GM21737 (cell line): ENCODE data around the gene OCIAD1.
"Not testable (repeated sequence)": the region's sequence is repeated elsewhere in the genome, so short reads cannot be mapped to it uniquely, and the experiment has no call there.

ENCODE experiments used
- ATAC-seq: cut with Tn5 transposase; IDR thresholded peaks from one replicate; pipeline ENCODE4 v1.9.1; 2021; ENCODE audit warnings: mild to moderate bottlenecking, moderate library complexity; ENCODE audit not compliant: unreplicated experiment

OCIAD1 gene, protein sequence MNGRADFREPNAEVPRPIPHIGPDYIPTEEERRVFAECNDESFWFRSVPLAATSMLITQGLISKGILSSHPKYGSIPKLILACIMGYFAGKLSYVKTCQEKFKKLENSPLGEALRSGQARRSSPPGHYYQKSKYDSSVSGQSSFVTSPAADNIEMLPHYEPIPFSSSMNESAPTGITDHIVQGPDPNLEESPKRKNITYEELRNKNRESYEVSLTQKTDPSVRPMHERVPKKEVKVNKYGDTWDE

GRCh38 chr4:48830706-48831531, at the start of gene OCIAD1:
Gene OCIAD1 (plus strand): TSS chr4:48831088. CDS start chr4:48832625, 1,537 bp downstream.
- peak; percentile 99 for ATAC-seq

DNA sequence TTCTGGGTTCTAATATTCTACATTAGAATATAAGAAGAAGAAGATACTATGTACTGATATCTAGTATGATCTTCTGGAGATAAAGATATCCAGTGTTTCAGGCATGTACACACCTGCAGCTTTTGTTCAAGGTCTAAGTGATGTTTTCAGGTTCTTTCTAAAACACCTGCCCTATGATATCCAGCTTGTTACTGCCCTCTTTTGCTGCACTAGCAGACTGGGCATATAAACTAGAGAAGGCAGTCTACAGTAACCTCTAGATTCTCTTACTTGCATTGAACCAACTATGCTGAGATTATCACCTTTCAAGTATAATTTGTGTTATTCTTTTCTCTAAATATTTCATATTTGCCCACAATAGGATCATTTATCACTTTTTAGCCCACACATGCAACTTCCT, 48.9 kb upstream of the OCIAD1 start:
- ATAC-seq = no peak

DNA sequence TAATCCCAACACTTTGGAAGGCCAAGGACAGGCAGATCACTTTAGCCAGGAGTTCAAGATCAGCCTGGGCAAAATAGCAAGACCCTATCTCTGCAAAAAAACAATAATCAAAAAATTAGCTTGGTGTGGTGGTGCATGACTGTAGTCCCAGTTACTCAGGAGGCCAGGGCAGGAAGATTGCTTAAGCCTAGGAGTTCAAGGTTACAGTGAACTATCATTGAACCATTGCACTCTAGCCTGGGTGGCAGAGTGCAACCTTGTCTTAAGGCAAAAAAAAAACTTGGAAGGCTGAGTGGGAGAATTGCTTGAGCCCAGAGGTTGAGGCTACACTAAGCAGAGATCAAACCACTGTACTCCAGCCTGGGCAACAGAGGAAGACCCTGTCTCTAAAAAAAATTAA, 45.6 kb upstream of the OCIAD1 start:
- ATAC-seq = no peak

- ATAC-seq = no peak
These were observed 44.3 kb upstream of the OCIAD1 start for GRCh38 chr4:48786549-48786948.

DNA sequence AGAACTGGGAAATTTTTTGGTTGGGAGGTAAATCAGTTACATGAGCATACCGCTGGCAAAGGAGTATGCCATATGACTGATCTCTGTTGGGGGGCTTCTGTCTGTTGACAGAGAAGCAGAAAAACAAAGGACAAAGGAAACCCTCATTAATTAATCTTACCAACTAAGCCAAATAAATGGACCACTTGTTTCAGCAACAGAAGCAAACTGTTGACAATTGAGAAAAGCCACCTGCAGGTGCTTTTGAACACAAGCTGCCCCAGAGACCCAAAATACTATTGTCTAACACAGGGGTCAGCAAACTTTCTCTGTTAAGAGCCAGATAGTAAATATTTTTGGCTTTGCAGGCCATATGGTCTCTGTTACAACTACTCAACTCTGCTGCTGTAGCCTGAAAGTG, 43.8 kb upstream of the OCIAD1 start:
- ATAC-seq = no peak

GRCh38 chr4:48790561-48790960, 40.3 kb upstream of the OCIAD1 start:
- ATAC-seq = no peak

GRCh38 chr4:48791313-48791712, 39.6 kb upstream of the OCIAD1 start:
- no peak for ATAC-seq

GRCh38 chr4:48792348-48793006, 38.4 kb upstream of the OCIAD1 start:
- ATAC-seq = no peak

GRCh38 chr4:48795108-48795507, 35.8 kb upstream of the OCIAD1 start:
- no peak for ATAC-seq

- ATAC-seq = no peak
These were observed 34.5 kb upstream of the OCIAD1 start for GRCh38 chr4:48796191-48796926.

DNA sequence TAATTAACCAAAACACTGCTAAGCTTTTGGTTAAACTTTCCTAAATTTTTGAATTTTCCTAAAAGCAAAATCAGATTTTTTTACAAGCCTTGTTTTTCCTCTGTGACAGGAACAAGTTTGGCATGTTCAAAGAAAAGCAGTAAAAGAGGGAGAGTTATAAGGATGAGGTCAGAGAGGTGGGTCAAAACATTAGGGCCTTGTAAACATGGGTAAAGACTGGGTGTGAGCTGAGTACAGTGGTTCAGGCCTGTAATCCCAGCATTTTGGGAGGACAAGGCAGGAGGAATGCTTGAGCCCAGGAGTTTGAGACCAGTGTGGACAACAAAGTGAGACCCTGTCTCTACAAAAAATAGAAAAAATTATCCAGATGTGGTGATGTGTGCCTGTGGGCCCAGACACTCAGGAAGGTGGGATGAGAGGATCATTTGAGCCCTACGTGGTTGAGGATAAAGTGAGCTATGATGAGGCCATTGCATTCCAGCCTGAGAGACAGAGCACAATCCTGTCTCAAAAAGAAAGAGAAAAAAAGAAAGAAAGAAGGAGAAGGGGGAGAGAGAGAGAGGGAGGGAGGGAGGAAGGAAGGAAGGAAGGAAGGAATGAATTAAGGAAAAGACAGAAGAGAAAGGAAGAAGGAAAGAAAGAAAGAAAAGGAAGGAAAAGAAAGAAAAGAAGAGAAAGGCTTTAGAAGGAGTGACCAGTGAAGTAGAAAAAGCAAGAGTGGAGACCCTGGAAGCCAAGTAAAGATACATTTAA, 33.8 kb upstream of the OCIAD1 start:
- ATAC-seq = no peak

DNA sequence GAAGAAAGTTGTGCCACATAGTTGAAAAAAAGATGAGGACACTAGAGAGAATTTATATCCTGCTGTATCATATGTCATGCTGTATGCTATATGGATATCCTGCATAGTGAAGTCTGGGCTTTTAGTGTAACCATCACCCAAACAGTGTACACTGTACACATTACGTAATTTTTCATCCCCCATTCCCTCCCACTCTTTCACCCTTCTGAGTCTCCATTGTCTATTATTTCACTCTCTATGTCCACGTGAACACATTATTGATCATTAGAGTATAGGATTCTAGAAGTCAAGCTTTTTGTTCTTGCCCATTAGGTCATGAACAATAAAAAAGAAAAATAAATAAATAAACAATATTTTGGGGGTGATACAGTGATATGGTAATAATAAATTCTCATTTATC, 32.8 kb upstream of the OCIAD1 start:
- ATAC-seq = no peak

- no peak for ATAC-seq
These were observed 31.7 kb upstream of the OCIAD1 start for GRCh38 chr4:48799157-48799556.

- ATAC-seq = not testable (repeated sequence)
These were observed 30.7 kb upstream of the OCIAD1 start for GRCh38 chr4:48800155-48800554.

GRCh38 chr4:48801016-48801715, 29.7 kb upstream of the OCIAD1 start:
- ATAC-seq = no peak

DNA sequence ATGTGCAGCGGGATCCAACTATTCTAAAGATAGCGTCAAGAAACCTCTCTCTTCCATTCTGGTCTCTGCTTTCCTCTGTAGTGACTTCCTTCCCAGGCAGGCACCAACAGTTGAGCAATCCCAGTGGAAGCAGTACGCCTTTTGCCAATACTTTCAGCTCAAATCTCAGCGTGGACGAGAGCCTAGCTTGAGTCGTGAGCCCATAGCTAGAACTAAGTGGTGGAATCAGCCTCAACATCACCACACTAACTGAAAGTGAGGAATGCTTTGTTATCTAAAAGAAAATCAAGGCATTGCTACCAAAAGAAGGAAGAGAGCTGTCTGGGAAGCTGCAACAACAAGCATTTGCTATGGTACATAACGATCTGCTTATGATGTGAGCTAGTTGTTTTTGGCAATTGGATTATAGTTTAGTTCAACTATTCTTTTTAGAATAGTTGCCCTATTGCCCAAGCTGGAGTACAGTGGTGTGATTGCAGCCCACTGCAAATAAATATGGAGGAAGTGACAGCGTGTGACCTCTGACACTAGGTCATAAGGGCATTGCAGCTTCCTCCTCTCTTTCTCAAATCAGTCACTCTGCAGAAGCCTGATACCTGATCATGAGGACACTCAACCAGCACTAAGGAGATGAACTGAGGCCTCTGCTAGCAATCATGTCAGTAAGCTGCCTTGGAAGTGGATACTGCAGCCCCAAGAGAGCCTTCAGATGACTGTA, 26.1 kb upstream of the OCIAD1 start:
- ATAC-seq = no peak

GRCh38 chr4:48812866-48813265, 18.0 kb upstream of the OCIAD1 start:
- no peak for ATAC-seq

GRCh38 chr4:48813964-48814363, 16.9 kb upstream of the OCIAD1 start:
- ATAC-seq = peak; percentile 61

GRCh38 chr4:48815483-48815882, 15.4 kb upstream of the OCIAD1 start:
- ATAC-seq = peak; percentile 53
